BJ (cell line): ENCODE results near the gene SLC24A4. TPM values are rescaled to one million over a fixed set of nuclear protein-coding genes. Genes with fewer than 3 reads are reported as not detected.

ENCODE experiments used
- CTCF ChIA-PET: fragments of 350-600 bp; formaldehyde crosslinking; extraction: SDS; loops from one replicate; lab custom pipeline; 2021; ENCODE audit warnings: antibody characterized with exemption, inconsistent platforms; lab: Yijun Ruan, JAX
- POLR2A ChIA-PET: fragments of 300-600 bp; sonication (Branson Sonifier 250); formaldehyde crosslinking; extraction: SDS; loops from one replicate; lab custom pipeline; 2021; ENCODE audit warnings: antibody characterized with exemption; lab: Charles Lee
- DNase-seq: peaks from one replicate; pipeline ENCODE4 v3.0.0-alpha.2; 2011; ENCODE audit warnings: low read depth
- H3K27me3 ChIP-seq: 2 replicates; pipeline ENCODE4 v1.6.0; 2011; ENCODE audit warnings: low read length; ENCODE audit not compliant: control insufficient read depth, insufficient read depth
- H3K36me3 ChIP-seq: 2 replicates; pipeline ENCODE4 v1.5.1; 2011; ENCODE audit warnings: low read length; ENCODE audit not compliant: control insufficient read depth, insufficient read depth
- H3K4me3 ChIP-seq: 2 replicates; pipeline ENCODE4 v1.5.1; 2011; ENCODE audit warnings: low read depth, mild to moderate bottlenecking, control low read depth, low read length
- polyA plus RNA-seq: library from polyadenylated mRNA; depleted of rRNA; stranded (reverse); fragments of >200 nt; gene quantifications from 2 replicates; pipeline ENCODE4 v1.2.3, GENCODE V29; 2011
- TF ChIP-seq, protein P1 (sequence below): IDR thresholded peaks from 2 replicates; pipeline ENCODE4 v1.5.1; 2011; ENCODE audit warnings: low read depth, mild to moderate bottlenecking, control low read depth, inconsistent platforms, low read length, moderate library complexity; ENCODE audit not compliant: insufficient read depth

The SLC24A4 gene
- polyA plus RNA-seq, 1 experiment: not detected

DNA sequence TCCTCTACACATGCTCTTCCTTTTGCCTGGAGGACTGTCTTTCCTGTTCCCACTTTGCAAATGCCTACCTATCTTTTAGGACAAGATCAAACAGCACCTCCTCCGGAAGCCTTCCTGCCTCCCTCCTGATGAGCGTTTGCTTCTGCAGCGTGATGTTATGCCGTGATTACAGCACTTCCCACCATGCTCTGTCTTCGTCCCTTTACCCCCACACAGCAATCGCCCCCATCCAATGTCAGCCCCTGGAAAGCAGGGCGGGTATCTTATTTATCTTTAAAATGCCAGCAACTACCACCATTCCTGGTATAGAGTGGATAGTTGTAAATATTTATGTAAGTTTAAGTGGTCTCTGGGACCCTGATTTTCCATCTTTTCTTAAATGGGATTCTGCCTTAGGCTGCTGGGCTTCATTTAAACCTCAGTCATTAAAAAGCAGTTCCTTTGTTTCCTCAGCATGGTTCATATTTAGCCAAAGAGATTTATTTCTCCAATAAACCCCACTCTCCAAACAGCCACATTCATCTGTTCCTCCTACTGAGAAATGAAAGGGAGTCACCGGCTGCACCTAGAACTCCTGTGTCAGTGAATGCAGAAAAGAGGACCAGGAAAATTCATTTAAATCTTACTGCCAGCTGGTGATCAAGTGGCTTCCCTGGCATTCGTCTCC, 33.8 kb upstream of the SLC24A4 start:
- Histone ChIP-seq H3K36me3 (no peaks in the 10 kb centered on the region), H3K27me3 (no peaks in the 10 kb centered on the region), H3K4me3 (no peak overlapping the region)
- POLR2A ChIA-PET: no interaction called here
- DNase-seq: no peak
- CTCF ChIA-PET: no interaction called here
- TF ChIP-seq, protein P1, sequence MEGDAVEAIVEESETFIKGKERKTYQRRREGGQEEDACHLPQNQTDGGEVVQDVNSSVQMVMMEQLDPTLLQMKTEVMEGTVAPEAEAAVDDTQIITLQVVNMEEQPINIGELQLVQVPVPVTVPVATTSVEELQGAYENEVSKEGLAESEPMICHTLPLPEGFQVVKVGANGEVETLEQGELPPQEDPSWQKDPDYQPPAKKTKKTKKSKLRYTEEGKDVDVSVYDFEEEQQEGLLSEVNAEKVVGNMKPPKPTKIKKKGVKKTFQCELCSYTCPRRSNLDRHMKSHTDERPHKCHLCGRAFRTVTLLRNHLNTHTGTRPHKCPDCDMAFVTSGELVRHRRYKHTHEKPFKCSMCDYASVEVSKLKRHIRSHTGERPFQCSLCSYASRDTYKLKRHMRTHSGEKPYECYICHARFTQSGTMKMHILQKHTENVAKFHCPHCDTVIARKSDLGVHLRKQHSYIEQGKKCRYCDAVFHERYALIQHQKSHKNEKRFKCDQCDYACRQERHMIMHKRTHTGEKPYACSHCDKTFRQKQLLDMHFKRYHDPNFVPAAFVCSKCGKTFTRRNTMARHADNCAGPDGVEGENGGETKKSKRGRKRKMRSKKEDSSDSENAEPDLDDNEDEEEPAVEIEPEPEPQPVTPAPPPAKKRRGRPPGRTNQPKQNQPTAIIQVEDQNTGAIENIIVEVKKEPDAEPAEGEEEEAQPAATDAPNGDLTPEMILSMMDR: no peak

DNA sequence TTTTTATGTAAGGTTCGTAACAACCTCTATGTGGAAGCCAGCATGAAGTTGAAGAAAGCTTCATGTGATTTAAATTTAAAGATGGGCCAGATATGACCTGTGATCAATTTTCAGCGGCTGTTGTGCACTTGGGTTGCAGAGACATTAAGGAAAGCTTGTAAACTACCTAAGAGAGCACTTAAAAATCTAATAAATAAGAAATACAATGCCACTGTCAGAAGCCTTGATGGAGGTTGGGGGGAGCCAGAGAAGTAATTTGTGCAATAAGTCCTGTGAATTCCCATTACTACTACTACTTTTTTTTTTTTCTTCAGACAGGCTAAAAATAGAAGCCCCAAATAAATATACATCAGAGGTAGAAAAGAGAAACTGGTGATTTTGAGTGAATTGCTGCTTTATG, 30.3 kb upstream of the SLC24A4 start:
- TF ChIP-seq, protein P1: no peak
- H3K4me3 ChIP-seq: no peak overlapping the region
- no peak for DNase-seq
- ChIA-PET CTCF (no interaction called here), POLR2A (no interaction called here)
- no peaks in the 10 kb centered on the region; the same call in 1 of the 2 replicates for H3K27me3 ChIP-seq
- no peaks in the 10 kb centered on the region for H3K36me3 ChIP-seq

DNA sequence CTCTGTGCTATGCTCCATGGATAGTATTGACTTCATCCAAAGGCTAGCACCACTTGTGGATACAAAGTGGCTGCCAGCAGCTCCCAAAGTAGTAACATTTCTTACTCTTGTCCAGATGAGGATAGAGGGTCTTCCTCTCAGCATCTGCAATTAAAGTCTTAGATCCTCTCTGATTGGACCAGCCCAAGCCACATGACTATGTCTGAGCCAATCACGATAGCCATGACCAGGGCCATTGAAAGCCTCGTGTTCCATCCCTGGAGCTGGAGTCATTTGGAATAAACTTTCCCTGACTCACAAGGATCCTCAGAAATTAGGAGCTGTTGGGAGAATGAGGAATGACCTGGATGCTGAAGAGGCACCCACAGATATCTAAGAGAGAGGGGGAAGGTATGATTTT, 28.5 kb upstream of the SLC24A4 start:
- H3K27me3 ChIP-seq: no peaks in the 10 kb centered on the region; the same call in 1 of the 2 replicates
- ChIA-PET CTCF (no interaction called here), POLR2A (no interaction called here)
- H3K36me3 ChIP-seq: no peaks in the 10 kb centered on the region
- no peak for DNase-seq
- H3K4me3 ChIP-seq: no peak overlapping the region
- TF ChIP-seq, protein P1: no peak

DNA sequence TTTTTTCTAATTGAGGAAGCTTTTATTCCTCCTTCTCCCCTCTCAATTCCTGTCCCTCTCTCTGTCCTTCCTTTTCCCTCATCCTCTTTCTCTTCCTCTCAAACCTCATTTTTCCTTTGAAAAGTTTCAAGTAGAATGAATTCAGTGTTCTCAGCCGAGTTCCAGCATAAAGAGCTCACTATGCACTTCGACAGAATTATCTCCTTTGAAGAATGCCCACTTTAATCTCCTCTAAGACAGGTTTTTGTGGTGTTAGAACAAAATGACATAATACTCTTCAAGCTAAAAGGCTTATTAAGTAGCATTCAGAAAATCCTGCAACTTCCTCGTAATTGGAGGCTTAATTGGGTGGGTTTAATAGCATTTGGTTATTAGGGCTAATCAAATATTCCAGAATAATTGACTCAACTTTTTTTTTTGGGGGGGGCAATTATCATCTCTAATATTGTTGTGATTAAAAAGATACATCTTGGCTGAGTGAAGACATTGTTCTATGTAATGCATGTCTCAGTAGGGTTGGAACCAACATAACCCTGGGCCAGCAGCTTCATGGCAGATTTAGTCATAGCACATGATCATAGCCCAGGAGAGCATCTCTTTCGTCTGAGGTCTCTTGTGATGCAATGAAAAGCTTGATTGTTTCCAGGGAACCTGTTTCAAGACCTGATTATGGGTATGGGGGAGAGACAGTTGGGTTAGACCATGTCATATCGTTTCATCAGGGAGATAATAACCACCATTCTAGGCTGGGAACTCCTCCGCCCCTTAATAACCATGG, 25.0 kb upstream of the SLC24A4 start:
- no peak for DNase-seq
- ChIA-PET CTCF (no interaction called here), POLR2A (no interaction called here)
- H3K27me3 ChIP-seq: peaks cover 4% of the 10 kb centered on the region; the same call in 1 of the 2 replicates
- no peaks in the 10 kb centered on the region for H3K36me3 ChIP-seq
- TF ChIP-seq, protein P1: no peak
- no peak overlapping the region for H3K4me3 ChIP-seq

DNA sequence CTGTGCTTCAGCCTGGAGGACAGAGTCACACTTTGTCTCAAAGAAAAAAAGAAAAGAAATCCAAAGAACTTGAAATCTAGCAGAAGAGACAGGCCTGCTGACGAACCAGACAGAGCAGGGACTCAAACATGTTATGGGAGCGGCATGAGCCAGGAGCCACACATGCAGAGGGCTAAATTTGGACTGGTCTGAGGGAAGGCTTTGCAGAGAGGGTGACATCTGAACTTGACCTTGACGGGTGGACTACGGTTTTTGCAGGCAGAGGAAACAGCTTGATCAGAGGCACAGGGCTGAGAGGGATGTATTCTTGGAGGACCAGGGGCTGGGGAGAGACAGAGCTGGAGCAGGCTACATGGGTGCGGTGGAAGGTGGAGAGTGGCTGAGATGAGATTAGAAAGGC, 20.5 kb upstream of the SLC24A4 start:
- H3K27me3 ChIP-seq: peaks cover 4% of the 10 kb centered on the region; the same call in 1 of the 2 replicates
- no peak overlapping the region for H3K4me3 ChIP-seq
- no peaks in the 10 kb centered on the region for H3K36me3 ChIP-seq
- TF ChIP-seq, protein P1: no peak
- POLR2A ChIA-PET: no interaction called here
- CTCF ChIA-PET: no interaction called here
- no peak for DNase-seq
